ENCODE results near the gene FBXL16.
"Not testable (repeated sequence)": the region's sequence is repeated elsewhere in the genome, so short reads cannot be mapped to it uniquely, and the experiment has no call there.

Gene FBXL16

GRCh38 chr16:709566-710499, 4.2 kb upstream of the FBXL16 start:
- DNase-seq = peak; percentile 53

- no peak for DNase-seq
These were observed 3.4 kb upstream of the FBXL16 start for GRCh38 chr16:708959-709358.

- no peak for DNase-seq
These were observed 2.4 kb upstream of the FBXL16 start for GRCh38 chr16:708019-708418.

- DNase-seq = no peak
These were observed 1.5 kb upstream of the FBXL16 start for GRCh38 chr16:707062-707538.

- DNase-seq = no peak
These were observed 824 bp upstream of the FBXL16 start for GRCh38 chr16:706189-707061.

GRCh38 chr16:704552-705380, 835 bp downstream of the FBXL16 start:
- no peak for DNase-seq

- no peak for DNase-seq
These were observed 1.6 kb downstream of the FBXL16 start for GRCh38 chr16:704047-704446.

- DNase-seq = no peak
These were observed 2.2 kb downstream of the FBXL16 start for GRCh38 chr16:703406-703805.

GRCh38 chr16:702341-702740, 3.3 kb downstream of the FBXL16 start:
- no peak for DNase-seq

GRCh38 chr16:700684-701584, 4.7 kb downstream of the FBXL16 start:
- no peak for DNase-seq

GRCh38 chr16:698911-699671, 6.5 kb downstream of the FBXL16 start:
- DNase-seq = no peak

GRCh38 chr16:695355-696089, 10.1 kb downstream of the FBXL16 start:
- DNase-seq = peak; percentile 90

- no peak for DNase-seq
These were observed 10.7 kb downstream of the FBXL16 start for GRCh38 chr16:694863-695354.

- no peak for DNase-seq
These were observed 11.3 kb downstream of the FBXL16 start for GRCh38 chr16:694187-694862.

- DNase-seq = no peak
These were observed 11.8 kb downstream of the FBXL16 start for GRCh38 chr16:693766-694165.

GRCh38 chr16:693364-693763, 12.2 kb downstream of the FBXL16 start:
- no peak for DNase-seq

- DNase-seq = no peak
These were observed 13.1 kb downstream of the FBXL16 start for GRCh38 chr16:692356-693108.

- DNase-seq = not testable (repeated sequence)
These were observed 14.4 kb downstream of the FBXL16 start for GRCh38 chr16:691242-691641.
